GM19452 (cell line): Measurements from ENCODE around the gene GRIA3.

ENCODE experiments used
- ATAC-seq: cut with Tn5 transposase; IDR thresholded peaks from one replicate; pipeline ENCODE4 v1.9.1; 2021; ENCODE audit not compliant: unreplicated experiment

GRIA3 gene

DNA sequence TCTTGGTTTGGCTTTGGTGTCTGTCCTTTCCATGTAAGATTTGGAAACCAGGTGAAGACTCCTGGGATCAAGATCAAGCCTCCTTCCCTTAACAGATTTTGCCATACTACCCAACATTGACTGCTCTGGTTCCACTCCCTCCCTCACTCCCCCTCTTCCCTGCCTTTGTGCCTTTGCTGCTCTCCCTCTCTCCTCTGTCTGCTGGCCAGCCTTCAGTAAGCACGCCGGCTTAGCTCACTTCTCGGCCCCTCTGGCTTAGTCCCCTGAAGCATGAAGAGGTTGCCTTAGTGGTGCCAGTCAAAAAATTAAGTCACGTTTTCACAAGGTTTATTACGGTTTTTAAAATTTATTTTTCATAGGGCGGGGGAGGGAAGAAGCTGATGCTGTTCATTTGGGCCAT lies 6.0 kb downstream of the GRIA3 start:
- ATAC-seq = no peak

- ATAC-seq = no peak
Observed at GRCh38 chrX:123193101-123193500, 9.0 kb downstream of the GRIA3 start.

- no peak for ATAC-seq
Observed at GRCh38 chrX:123199338-123199737, 15.3 kb downstream of the GRIA3 start.

- ATAC-seq = no peak
Observed at GRCh38 chrX:123201720-123202119, 17.6 kb downstream of the GRIA3 start.

GRCh38 chrX:123202523-123202922 lies 18.4 kb downstream of the GRIA3 start:
- no peak for ATAC-seq

- ATAC-seq = no peak
Observed at GRCh38 chrX:123203772-123204171, 19.7 kb downstream of the GRIA3 start.

- no peak for ATAC-seq
Observed at GRCh38 chrX:123206176-123206575, 22.1 kb downstream of the GRIA3 start.

DNA sequence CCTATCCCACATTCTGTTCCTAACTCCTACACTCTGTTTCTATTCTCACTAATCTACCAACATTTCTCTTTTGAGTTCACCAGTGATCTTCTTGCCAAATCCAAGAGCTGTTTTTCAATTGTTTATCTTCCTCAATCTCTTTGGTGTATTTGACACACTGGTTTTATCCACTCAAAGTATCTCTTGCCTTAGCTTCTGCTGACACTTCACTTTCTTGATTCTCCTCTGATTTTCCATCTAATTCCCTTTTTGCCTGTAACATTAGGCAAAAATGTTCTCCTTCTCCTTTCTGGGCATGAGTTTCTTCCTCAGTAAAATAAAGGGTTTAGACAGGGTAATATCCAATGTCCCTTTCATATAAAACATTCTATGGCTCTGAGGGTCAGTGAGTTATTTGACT lies 26.2 kb downstream of the GRIA3 start:
- no peak for ATAC-seq

DNA sequence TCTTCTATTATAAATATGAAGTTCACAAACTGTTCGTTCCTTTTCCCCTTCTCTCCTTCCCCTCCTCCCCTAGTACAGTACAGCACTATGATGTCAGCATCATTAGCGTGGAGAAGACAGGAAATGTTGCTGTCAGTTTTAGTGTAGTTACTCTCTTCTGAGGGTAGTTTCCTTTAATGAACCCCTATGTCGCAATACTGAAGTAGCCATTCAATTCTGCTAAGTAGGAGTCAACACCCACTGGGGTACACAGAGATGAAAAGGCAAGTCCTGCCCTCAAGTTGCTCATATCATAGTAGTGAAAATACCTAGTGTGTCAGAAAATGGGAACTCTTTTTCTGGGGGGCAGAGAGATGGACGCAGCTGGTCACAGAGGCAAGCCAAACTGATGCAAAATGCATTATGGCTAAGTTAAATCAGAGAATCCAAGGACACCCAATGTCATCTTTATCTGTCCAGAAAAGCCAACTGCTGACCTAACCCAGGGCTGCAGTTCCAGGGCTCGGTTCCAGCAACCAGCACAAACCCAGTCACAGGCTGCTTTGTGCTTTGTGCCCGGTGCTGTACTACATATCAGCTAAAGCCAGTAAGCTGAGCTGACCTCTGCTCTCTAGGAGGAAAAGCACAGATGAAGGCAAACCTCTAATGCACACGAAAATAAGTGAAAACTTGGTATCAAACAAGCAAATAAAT lies 31.5 kb downstream of the GRIA3 start:
- ATAC-seq = no peak

DNA sequence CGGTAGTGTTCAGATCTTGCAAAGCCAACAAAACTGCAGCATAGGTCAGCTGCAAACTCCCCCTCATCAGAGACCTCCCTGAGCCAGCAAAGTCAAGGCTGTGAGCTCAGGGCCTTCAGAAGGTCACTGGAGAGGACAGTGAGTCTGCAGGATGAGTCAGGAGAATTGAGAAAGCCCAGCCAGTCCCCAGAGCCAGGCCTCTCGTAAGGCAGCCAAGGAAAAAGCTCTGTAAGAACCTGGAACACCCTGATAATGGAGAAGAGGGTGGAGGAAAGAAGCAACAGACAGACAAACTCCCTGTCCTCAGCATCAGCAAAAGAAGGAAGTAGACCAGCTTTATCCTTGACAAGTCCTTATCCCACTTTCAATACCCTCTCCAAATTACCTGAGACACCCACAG lies 33.0 kb downstream of the GRIA3 start:
- ATAC-seq = no peak

DNA sequence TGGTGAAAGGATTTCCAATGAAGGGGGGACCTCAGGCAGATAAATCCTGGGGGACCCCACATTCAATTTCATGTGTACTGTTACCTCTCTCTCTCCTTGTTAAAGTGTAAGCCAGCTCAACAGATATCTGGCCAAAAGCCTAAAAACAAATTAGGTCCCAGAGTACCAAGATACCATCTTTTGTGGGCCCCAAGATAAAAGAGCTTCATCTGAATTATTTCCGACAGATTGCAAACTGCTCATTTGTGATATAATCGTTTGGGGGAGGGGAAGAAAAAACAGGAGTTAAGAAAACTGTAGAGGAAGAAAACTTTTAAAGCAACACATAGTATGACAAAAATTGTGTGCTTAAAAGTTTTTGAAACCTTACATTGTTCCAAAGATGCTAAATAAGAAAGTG lies 33.6 kb downstream of the GRIA3 start:
- no peak for ATAC-seq

DNA sequence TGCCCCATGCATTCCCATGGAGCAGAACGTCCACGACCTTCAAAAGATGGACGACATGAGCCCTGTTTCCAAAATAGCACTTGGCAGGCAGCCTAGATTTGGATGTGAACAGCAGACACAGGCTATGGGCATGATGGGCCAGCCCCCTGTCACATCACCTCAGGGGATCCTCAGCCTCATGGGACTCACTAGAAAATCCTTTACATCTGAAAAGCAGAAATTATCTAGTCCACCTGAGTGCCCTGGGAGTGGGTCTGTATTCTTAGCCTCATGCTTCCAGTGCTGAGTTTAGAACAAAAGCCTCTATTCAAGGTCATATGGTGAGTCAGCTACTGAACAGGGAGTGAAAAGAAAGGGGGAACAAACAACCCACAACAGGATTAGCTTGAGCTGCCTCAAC lies 35.8 kb downstream of the GRIA3 start:
- no peak for ATAC-seq

DNA sequence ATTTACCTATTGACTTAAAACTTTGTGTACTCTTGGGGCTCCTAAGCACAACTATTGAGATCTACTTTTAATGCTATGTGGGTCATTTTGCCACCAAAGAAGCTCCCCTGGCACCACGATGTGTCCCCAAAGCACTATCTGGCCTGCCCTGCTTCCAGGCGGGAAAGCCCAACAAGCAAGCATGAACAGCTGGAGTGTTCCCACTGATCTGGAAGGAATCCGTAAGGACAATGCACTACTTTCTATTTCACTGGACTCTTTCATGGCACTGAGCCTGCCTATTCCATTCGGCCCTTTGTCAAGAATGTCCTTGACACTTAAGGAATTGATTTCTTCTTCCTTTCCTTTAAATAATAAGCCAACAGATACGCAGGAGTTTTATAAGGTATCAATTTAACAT lies 38.8 kb downstream of the GRIA3 start:
- ATAC-seq = no peak

GRCh38 chrX:123223409-123223808 lies 39.3 kb downstream of the GRIA3 start:
- no peak for ATAC-seq

DNA sequence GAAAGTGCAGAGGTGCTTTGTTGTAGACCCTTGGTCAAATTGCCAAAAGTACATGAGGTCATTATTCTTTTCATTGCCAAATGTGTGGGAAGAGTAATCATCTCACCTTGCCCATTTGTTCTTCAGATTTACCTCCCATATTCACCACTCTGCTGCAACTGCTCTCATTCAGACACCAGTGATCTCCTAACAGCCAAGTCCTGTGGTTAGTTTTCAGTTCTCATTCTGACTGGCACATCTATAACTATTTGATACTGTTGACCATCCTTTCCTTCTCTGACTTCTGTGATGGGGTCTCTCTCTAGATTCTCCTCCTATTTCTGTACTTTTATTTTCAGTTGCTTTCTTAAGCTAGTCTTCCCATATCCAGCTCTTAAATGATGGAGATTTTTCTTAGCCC lies 39.8 kb downstream of the GRIA3 start:
- no peak for ATAC-seq

DNA sequence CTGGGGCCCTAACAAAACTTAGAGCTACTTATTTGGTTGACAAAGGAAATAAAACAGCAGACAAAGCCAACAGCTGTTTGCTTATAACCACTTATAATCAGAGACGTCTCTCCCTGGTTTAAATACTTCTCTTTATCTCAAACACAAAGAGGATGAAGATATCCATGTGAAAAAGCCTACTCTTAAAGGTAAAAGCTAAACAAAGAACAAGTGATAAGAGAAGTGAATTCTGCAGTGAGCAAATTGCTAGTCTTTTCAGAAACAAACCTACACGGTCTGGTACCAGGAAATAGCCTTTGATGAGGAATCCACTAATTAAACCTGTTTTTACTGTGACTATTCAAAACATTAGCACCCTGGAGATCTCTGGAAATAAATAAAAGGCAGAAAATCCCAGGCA lies 46.7 kb downstream of the GRIA3 start:
- no peak for ATAC-seq

GRCh38 chrX:123236859-123237258 lies 52.8 kb downstream of the GRIA3 start:
- no peak for ATAC-seq

- ATAC-seq = no peak
Observed at GRCh38 chrX:123237271-123237670, 53.2 kb downstream of the GRIA3 start.

GRCh38 chrX:123254457-123254856 lies 70.4 kb downstream of the GRIA3 start:
- no peak for ATAC-seq

- ATAC-seq = no peak
Observed at GRCh38 chrX:123256378-123256777, 72.3 kb downstream of the GRIA3 start.

- ATAC-seq = no peak
Observed at GRCh38 chrX:123260920-123261418, 76.9 kb downstream of the GRIA3 start.

GRCh38 chrX:123263270-123263669 lies 79.2 kb downstream of the GRIA3 start:
- ATAC-seq = no peak

DNA sequence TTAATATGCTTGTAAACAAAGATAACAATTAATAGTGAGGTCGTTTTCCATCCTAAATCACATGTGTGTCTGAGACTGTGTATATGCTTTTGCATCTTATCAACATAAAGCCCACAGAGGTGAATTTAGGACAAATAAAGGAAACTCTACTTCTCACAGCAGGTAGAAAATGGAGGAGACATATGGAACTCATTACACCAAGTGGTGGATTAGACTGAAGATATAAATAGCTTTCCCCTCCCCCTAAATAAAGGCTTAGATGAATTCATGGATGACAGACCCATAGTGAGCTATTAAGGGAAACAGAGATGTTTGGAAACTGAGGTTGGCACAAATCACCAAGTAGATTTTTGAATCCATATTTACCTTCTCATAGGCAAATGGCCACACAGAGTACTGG lies 79.7 kb downstream of the GRIA3 start:
- ATAC-seq = no peak
